HG03558 (cell line): ENCODE data around the gene SEPTIN5.

Source experiments
- ATAC-seq: cut with Tn5 transposase; IDR thresholded peaks from one replicate; pipeline ENCODE4 v1.9.1; 2021; ENCODE audit warnings: moderate number of reproducible peaks; ENCODE audit not compliant: unreplicated experiment; ENCODE audit errors: extremely low read depth

SEPTIN5 gene

GRCh38 chr22:19704355-19705015 lies 9.8 kb upstream of the SEPTIN5 start:
- no peak for ATAC-seq

GRCh38 chr22:19705181-19705934 lies 8.9 kb upstream of the SEPTIN5 start:
- ATAC-seq: no peak

- ATAC-seq: no peak
Observed at GRCh38 chr22:19706661-19707151, 7.6 kb upstream of the SEPTIN5 start.

GRCh38 chr22:19707347-19708290 lies 6.7 kb upstream of the SEPTIN5 start:
- no peak for ATAC-seq

- no peak for ATAC-seq
Observed at GRCh38 chr22:19708321-19709011, 5.8 kb upstream of the SEPTIN5 start.

- no peak for ATAC-seq
Observed at GRCh38 chr22:19709063-19709769, 5.1 kb upstream of the SEPTIN5 start.

- ATAC-seq: no peak
Observed at GRCh38 chr22:19710020-19710768, 4.1 kb upstream of the SEPTIN5 start.

GRCh38 chr22:19710769-19711106 lies 3.6 kb upstream of the SEPTIN5 start:
- ATAC-seq: no peak

- ATAC-seq: no peak
Observed at GRCh38 chr22:19713245-19713644, 1.1 kb upstream of the SEPTIN5 start.

- ATAC-seq: no peak
Observed at GRCh38 chr22:19713650-19714311, 522 bp upstream of the SEPTIN5 start.

- ATAC-seq: no peak
Observed at GRCh38 chr22:19715188-19715930, 1.1 kb downstream of the SEPTIN5 start.

GRCh38 chr22:19716041-19716828 lies 1.9 kb downstream of the SEPTIN5 start:
- ATAC-seq: no peak

- ATAC-seq: no peak
Observed at GRCh38 chr22:19716829-19717105, 2.5 kb downstream of the SEPTIN5 start.

GRCh38 chr22:19717181-19717580 lies 2.9 kb downstream of the SEPTIN5 start:
- ATAC-seq: no peak

GRCh38 chr22:19717691-19718455 lies 3.6 kb downstream of the SEPTIN5 start:
- ATAC-seq: no peak

- ATAC-seq: no peak
Observed at GRCh38 chr22:19718456-19719049, 4.2 kb downstream of the SEPTIN5 start.
